Measurements from ENCODE around the gene CNTN1.

- TF ChIP-seq CTCF (conservative IDR thresholded peaks at IDR 0.05) (peak; percentile 30), ZFX (IDR thresholded peaks at IDR 0.05) (no peak)
Observed at GRCh38 chr12:40762072-40762471, 69.8 kb downstream of the CNTN1 start.
